ENCODE measurements around the gene YPEL5. TPM values are rescaled to one million over a fixed set of nuclear protein-coding genes. Genes with fewer than 3 reads are reported as not detected.
"Not testable (repeated sequence)": the region's sequence is repeated elsewhere in the genome, so short reads cannot be mapped to it uniquely, and the experiment has no call there.

The YPEL5 gene
- total RNA-seq, 5 donors from 2014 or later (not counting 1 experiment from before 2014, with no cell fraction given): 73.0 to 962 (median 77.3) TPM

DNA sequence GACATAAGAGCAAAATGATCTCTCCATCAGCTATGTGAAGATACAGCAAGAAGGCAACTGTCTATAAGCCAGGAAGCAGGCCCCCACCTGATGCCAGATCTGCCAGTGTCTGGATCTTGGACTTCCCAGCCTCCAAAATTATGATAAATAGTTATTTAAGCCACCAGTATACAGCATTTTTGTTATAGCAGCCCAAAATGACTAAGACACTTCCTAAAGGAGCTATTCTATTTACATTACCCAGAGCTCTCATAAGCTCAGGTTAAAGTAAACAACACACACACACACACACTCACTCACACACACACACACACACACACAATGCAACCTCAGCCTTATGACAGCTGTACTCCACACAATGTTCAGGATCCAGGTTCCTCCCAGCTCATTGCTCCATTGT is 5.7 kb upstream of the YPEL5 start:
- Mint-ChIP-seq H3K36me3 (no peaks in the 10 kb centered on the region), H3K27ac (no peak overlapping the region), H3K4me3 (no peak overlapping the region), H3K27me3 (peaks cover 0 to 4% of the 10 kb centered on the region in 2 donors), H3K9me3 (no peaks in the 10 kb centered on the region), H3K4me1 (peaks cover 34 to 35% (median 34%) of the 10 kb centered on the region in 3 donors)
- H3K27ac ChIP-seq (ENCODE audit: low read length): no peak overlapping the region
- ChIA-PET POLR2A (interaction anchor here (0.7 to 2.0 kb wide), 4 partner anchors 10 to 116 kb away, joined by 3 to 8 read pairs (median 6); no protein-coding TSS in a partner anchor), CTCF (no interaction called here)
- peaks cover 0 to 3% of the 10 kb centered on the region in 2 experiments for H3K27me3 ChIP-seq (replicated peaks in 1 of 2; ENCODE audit: control insufficient read depth in 2 of 2, extremely low read depth in 1 of 2, insufficient read depth in 2 of 2, low read length in 1 of 2)
- H3K4me1 ChIP-seq (ENCODE audit: control insufficient read depth in 1 of 2, extremely low read depth in 1 of 2, insufficient read depth in 2 of 2, low read length in 2 of 2): peaks cover 13 to 14% of the 10 kb centered on the region in 2 experiments
- DNase-seq (no peak), ATAC-seq (replicated peaks in 1 of 4) (no peak)
- no peaks in the 10 kb centered on the region for H3K36me3 ChIP-seq (ENCODE audit: control insufficient read depth in 2 of 2, extremely low read depth in 1 of 2, insufficient read depth in 1 of 2, low read length in 1 of 2)
- no peaks in the 10 kb centered on the region for H3K9me3 ChIP-seq
- no peak overlapping the region for H3K4me3 ChIP-seq (ENCODE audit: control insufficient read depth in 1 of 2, extremely low read depth in 1 of 2, low read length in 1 of 2)

- POLR2A ChIA-PET: interaction anchor here (0.5 to 0.6 kb wide), 4 partner anchors 8 to 91 kb away, joined by 3 to 4 read pairs (median 3); no protein-coding TSS in a partner anchor
- Histone ChIP-seq H3K36me3 (ENCODE audit: control insufficient read depth in 2 of 2, extremely low read depth in 1 of 2, insufficient read depth in 1 of 2, low read length in 1 of 2) (no peaks in the 10 kb centered on the region), H3K27me3 (replicated peaks in 1 of 2; ENCODE audit: control insufficient read depth in 2 of 2, extremely low read depth in 1 of 2, insufficient read depth in 2 of 2, low read length in 1 of 2) (no peaks in the 10 kb centered on the region), H3K4me3 (ENCODE audit: control insufficient read depth in 1 of 2, extremely low read depth in 1 of 2, low read length in 1 of 2) (no peak overlapping the region), H3K27ac (ENCODE audit: low read length) (peak overlapping the region; percentile 99), H3K4me1 (ENCODE audit: control insufficient read depth in 1 of 2, extremely low read depth in 1 of 2, insufficient read depth in 2 of 2, low read length in 2 of 2) (peaks cover 17 to 22% of the 10 kb centered on the region in 2 experiments), H3K9me3 (no peaks in the 10 kb centered on the region)
- DNase-seq (no peak), ATAC-seq (replicated peaks in 1 of 4) (no peak)
- Mint-ChIP-seq H3K27me3 (no peaks in the 10 kb centered on the region), H3K27ac (peak overlapping the region; percentile 93 to 100), H3K36me3 (peaks cover 10% of the 10 kb centered on the region), H3K4me1 (peaks cover 41 to 46% (median 41%) of the 10 kb centered on the region in 3 donors), H3K9me3 (no peaks in the 10 kb centered on the region), H3K4me3 (no peak overlapping the region)
- CTCF ChIA-PET: interaction anchor here in 1 of 2 donors (11.6 kb wide), 1 partner anchor 20 kb away, joined by 97 read pairs; no protein-coding TSS in a partner anchor
- WGBS (ENCODE audit: insufficient coverage): no CpG with 5 or more reads among the region's 1 CpG
Observed at GRCh38 chr2:30144260-30144659, 2.5 kb upstream of the YPEL5 start.

GRCh38 chr2:30144951-30145350 is 1.9 kb upstream of the YPEL5 start:
- Histone ChIP-seq H3K27ac (ENCODE audit: low read length) (peak overlapping the region; percentile 99), H3K4me1 (ENCODE audit: control insufficient read depth in 1 of 2, extremely low read depth in 1 of 2, insufficient read depth in 2 of 2, low read length in 2 of 2) (peaks cover 22 to 29% of the 10 kb centered on the region in 2 experiments)
- H3K27me3 ChIP-seq (replicated peaks in 1 of 2; ENCODE audit: control insufficient read depth in 2 of 2, extremely low read depth in 1 of 2, insufficient read depth in 2 of 2, low read length in 1 of 2); H3K9me3 Mint-ChIP-seq; H3K4me3 ChIP-seq (ENCODE audit: control insufficient read depth in 1 of 2, extremely low read depth in 1 of 2, low read length in 1 of 2); H3K27me3 Mint-ChIP-seq; H3K36me3 ChIP-seq (ENCODE audit: control insufficient read depth in 2 of 2, extremely low read depth in 1 of 2, insufficient read depth in 1 of 2, low read length in 1 of 2); H3K9me3 ChIP-seq; ATAC-seq (replicated peaks in 1 of 4): not testable (repeated sequence)
- Mint-ChIP-seq H3K27ac (peak overlapping the region; percentile 93 to 100), H3K4me1 (peaks cover 43 to 48% (median 43%) of the 10 kb centered on the region in 3 donors), H3K4me3 (peak overlapping the region in 2 of 3 donors; percentile 10 to 81), H3K36me3 (peaks cover 17% of the 10 kb centered on the region)
- no CpG with 5 or more reads among the region's 3 CpGs for WGBS (ENCODE audit: insufficient coverage)
- peak in 1 of 35 experiments; percentile 55 for DNase-seq
- CTCF ChIA-PET: interaction anchor here in 1 of 2 donors (1.4 to 11.6 kb wide), 3 partner anchors 19 to 566 kb away, joined by 3 to 97 read pairs (median 14); no protein-coding TSS in a partner anchor
- POLR2A ChIA-PET: interaction anchor here (1.9 to 2.2 kb wide), 2 partner anchors 17 to 80 kb away, joined by 13 to 14 read pairs; no protein-coding TSS in a partner anchor

DNA sequence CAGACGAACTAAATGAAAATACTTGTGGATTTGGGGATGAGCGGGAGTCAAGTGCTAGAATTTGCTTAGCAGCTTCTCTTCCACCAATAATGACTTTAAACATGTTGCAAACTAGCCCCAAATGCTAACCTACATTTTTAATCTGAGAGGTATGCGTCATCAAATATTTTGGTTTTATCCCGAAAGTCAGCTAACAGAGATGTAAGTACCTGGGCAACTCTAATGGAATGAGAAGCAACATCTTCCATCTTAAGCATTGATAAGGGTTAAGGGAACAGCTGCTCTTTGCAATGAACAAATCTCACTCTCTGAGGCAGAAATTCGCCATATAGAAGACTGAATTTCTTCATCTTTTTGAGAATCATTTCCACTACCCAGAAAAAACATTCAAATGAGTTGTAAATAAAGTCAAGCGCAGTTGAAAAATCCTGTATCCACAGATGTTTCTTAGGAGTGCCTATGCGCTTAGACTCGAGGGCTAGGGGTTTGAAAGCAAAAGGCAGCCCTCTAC is 926 bp upstream of the YPEL5 start:
- Histone ChIP-seq H3K36me3 (ENCODE audit: control insufficient read depth in 2 of 2, extremely low read depth in 1 of 2, insufficient read depth in 1 of 2, low read length in 1 of 2) (peaks cover 0 to 15% of the 10 kb centered on the region in 2 donors), H3K4me3 (ENCODE audit: control insufficient read depth in 1 of 2, extremely low read depth in 1 of 2, low read length in 1 of 2) (peak overlapping the region; percentile 44 to 58), H3K27me3 (replicated peaks in 1 of 2; ENCODE audit: control insufficient read depth in 2 of 2, extremely low read depth in 1 of 2, insufficient read depth in 2 of 2, low read length in 1 of 2) (no peaks in the 10 kb centered on the region), H3K9me3 (no peaks in the 10 kb centered on the region), H3K4me1 (ENCODE audit: control insufficient read depth in 1 of 2, extremely low read depth in 1 of 2, insufficient read depth in 2 of 2, low read length in 2 of 2) (peaks cover 22 to 36% of the 10 kb centered on the region in 2 experiments), H3K27ac (ENCODE audit: low read length) (peak overlapping the region; percentile 99)
- ATAC-seq (replicated peaks in 1 of 4): no peak
- peak overlapping the region; percentile 80 to 84 (median 81) for H3K4me3 Mint-ChIP-seq
- no peak for DNase-seq
- POLR2A ChIA-PET: interaction anchor here (0.6 to 6.9 kb wide), 14 partner anchors 8 to 565 kb away, joined by 3 to 189 read pairs (median 9); partner anchors contain the start of gene LBH (in 1 of the 2)
- H3K36me3 Mint-ChIP-seq: peaks cover 25% of the 10 kb centered on the region
- no peaks in the 10 kb centered on the region for H3K9me3 Mint-ChIP-seq
- CTCF ChIA-PET: interaction anchor here in 1 of 2 donors (0.9 to 11.6 kb wide), 6 partner anchors 11 to 1187 kb away, joined by 3 to 97 read pairs (median 4); partner anchors contain the start of gene LBH
- peak overlapping the region; percentile 99 to 100 for H3K27ac Mint-ChIP-seq
- 0% methylated on average over 2 of the region's 8 CpGs for WGBS (ENCODE audit: insufficient coverage)
- no peaks in the 10 kb centered on the region for H3K27me3 Mint-ChIP-seq
- H3K4me1 Mint-ChIP-seq: peaks cover 52 to 57% (median 52%) of the 10 kb centered on the region in 3 donors

GRCh38 chr2:30147196-30147714 is 448 bp downstream of the YPEL5 start:
- H3K36me3 ChIP-seq (ENCODE audit: control insufficient read depth in 2 of 2, extremely low read depth in 1 of 2, insufficient read depth in 1 of 2, low read length in 1 of 2): peaks cover 0 to 27% of the 10 kb centered on the region in 2 donors
- ChIA-PET CTCF (interaction anchor here in 1 of 2 donors (0.8 to 11.6 kb wide), 6 partner anchors 8 to 564 kb away, joined by 3 to 97 read pairs (median 4); no protein-coding TSS in a partner anchor), POLR2A (interaction anchor here (0.5 to 6.9 kb wide), 19 partner anchors 9 to 564 kb away, joined by 3 to 189 read pairs (median 9); partner anchors contain the start of genes LBH (in 1 of the 2) and LCLAT1 (in 1 of the 2))
- peaks cover 33% of the 10 kb centered on the region for H3K36me3 Mint-ChIP-seq
- no peaks in the 10 kb centered on the region for H3K9me3 ChIP-seq
- WGBS (ENCODE audit: insufficient coverage): 0% methylated on average over 76 of the region's 79 CpGs
- ATAC-seq (replicated peaks in 1 of 4) (peak in 3 of 4 experiments; percentile 2 to 11 (median 5)), DNase-seq (peak in 14 of 35 experiments; percentile 14 to 54 (median 28))
- peaks cover 22 to 36% of the 10 kb centered on the region in 2 experiments for H3K4me1 ChIP-seq (ENCODE audit: control insufficient read depth in 1 of 2, extremely low read depth in 1 of 2, insufficient read depth in 2 of 2, low read length in 2 of 2)
- H3K4me3 ChIP-seq (ENCODE audit: control insufficient read depth in 1 of 2, extremely low read depth in 1 of 2, low read length in 1 of 2): peak overlapping the region; percentile 67 to 77
- no peak overlapping the region for H3K27ac Mint-ChIP-seq
- H3K27ac ChIP-seq (ENCODE audit: low read length): peak overlapping the region; percentile 98
- no peaks in the 10 kb centered on the region for H3K9me3 Mint-ChIP-seq
- no peaks in the 10 kb centered on the region for H3K27me3 Mint-ChIP-seq
- no peaks in the 10 kb centered on the region for H3K27me3 ChIP-seq (replicated peaks in 1 of 2; ENCODE audit: control insufficient read depth in 2 of 2, extremely low read depth in 1 of 2, insufficient read depth in 2 of 2, low read length in 1 of 2)
- peaks cover 57 to 67% (median 64%) of the 10 kb centered on the region in 3 donors for H3K4me1 Mint-ChIP-seq
- H3K4me3 Mint-ChIP-seq: peak overlapping the region; percentile 83 to 94 (median 83)
